OCI-LY1 (cell line): Measurements from ENCODE around the gene CYB5R2.

Source experiments
- EZH2 ChIP-seq: fragments of 200-600 bp; sonication (generic), shearing (Covaris generic); IDR thresholded peaks from 2 replicates; pipeline ENCODE4 v1.8.0; 2017; ENCODE audit warnings: borderline replicate concordance, mixed run types, mild to moderate bottlenecking, antibody characterized with exemption, low read length, moderate library complexity, mixed read lengths
- TF ChIP-seq, protein P1 (sequence below): fragments of 200-600 bp; sonication (generic), shearing (Covaris generic); IDR thresholded peaks from 2 replicates; pipeline ENCODE4 v1.5.1; 2017; ENCODE audit warnings: mild to moderate bottlenecking, antibody characterized with exemption, low read length, moderate library complexity, mixed read lengths

DNA sequence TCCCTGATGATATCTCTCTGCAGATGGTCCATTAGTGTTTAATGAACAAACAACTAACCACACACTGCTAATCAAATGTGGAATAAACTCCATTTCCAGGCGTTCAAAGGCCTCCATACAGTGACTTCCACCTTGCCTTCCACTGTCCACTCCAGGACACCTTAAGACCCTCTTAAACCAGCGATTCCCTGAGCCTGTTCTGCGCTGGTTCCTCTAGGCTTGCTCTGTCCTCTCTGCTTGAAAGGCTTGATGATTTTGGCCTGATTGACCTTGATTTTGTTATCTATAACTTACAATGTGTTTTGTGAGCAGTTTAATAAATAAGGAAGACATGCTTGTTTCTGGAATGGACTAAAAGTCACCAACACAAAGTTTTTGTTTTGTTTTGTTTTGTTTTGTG, 20.9 kb upstream of the CYB5R2 start:
- TF ChIP-seq, protein P1, sequence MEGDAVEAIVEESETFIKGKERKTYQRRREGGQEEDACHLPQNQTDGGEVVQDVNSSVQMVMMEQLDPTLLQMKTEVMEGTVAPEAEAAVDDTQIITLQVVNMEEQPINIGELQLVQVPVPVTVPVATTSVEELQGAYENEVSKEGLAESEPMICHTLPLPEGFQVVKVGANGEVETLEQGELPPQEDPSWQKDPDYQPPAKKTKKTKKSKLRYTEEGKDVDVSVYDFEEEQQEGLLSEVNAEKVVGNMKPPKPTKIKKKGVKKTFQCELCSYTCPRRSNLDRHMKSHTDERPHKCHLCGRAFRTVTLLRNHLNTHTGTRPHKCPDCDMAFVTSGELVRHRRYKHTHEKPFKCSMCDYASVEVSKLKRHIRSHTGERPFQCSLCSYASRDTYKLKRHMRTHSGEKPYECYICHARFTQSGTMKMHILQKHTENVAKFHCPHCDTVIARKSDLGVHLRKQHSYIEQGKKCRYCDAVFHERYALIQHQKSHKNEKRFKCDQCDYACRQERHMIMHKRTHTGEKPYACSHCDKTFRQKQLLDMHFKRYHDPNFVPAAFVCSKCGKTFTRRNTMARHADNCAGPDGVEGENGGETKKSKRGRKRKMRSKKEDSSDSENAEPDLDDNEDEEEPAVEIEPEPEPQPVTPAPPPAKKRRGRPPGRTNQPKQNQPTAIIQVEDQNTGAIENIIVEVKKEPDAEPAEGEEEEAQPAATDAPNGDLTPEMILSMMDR, result no peak
- TF ChIP-seq EZH2, result no peak
